C4-2B (cell line): ENCODE data around the gene SNCA.

Experiments
- ZFX ChIP-seq: fragments of 450-650 bp; IDR thresholded peaks from 2 replicates; pipeline ENCODE4 v1.6.1; 2017
- TF ChIP-seq, protein P1 (sequence below): fragments of 450-650 bp; conservative IDR thresholded peaks from 2 replicates; pipeline ENCODE4 v1.5.1; 2017; ENCODE audit warnings: mild to moderate bottlenecking

DNA sequence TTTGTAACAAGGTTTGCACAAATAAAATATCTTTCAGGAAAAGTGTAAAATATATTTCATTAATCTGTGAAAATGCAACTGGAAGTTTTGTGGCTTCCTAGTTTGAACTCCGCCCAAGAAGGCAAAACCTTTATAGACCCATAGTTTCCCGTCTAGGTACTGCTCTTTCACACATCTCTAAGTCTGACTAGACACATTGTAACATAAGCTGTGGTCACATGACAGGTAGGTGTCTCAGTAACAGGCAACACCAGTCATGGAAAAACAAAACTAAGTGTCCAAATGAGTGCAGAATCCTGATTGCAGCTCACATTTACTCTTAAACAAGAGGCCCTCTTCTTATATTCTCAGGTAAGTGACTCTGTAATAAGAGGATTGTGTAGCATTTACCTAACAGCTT, 55.6 kb downstream of the SNCA start:
- TF ChIP-seq, protein P1, sequence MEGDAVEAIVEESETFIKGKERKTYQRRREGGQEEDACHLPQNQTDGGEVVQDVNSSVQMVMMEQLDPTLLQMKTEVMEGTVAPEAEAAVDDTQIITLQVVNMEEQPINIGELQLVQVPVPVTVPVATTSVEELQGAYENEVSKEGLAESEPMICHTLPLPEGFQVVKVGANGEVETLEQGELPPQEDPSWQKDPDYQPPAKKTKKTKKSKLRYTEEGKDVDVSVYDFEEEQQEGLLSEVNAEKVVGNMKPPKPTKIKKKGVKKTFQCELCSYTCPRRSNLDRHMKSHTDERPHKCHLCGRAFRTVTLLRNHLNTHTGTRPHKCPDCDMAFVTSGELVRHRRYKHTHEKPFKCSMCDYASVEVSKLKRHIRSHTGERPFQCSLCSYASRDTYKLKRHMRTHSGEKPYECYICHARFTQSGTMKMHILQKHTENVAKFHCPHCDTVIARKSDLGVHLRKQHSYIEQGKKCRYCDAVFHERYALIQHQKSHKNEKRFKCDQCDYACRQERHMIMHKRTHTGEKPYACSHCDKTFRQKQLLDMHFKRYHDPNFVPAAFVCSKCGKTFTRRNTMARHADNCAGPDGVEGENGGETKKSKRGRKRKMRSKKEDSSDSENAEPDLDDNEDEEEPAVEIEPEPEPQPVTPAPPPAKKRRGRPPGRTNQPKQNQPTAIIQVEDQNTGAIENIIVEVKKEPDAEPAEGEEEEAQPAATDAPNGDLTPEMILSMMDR: no peak
- no peak for TF ChIP-seq ZFX
